Measurements from ENCODE around the gene NOL8. TPM values are rescaled to one million over a fixed set of nuclear protein-coding genes. Genes with fewer than 3 reads are reported as not detected.

Gene NOL8
- total RNA-seq, 1 donor from 2014 or later, result 28.4 TPM

DNA sequence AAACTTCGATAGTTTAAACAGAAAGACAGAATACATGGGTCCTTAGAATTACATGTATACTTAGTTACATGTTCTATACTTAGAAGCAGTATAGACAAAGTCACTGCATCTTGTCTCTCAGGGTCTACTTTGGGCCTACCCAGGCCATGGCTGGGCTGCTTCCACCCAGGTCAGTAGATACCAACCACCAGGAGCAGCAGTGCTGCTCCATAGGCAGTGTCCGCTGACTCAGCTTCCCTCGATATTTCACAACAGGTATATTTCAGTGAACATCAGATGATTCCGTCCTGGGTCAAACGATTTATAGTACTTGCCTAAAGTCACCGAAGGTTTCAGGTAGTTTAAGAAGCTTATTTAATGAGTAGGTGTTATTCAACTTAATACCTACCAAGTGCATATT is 49.6 kb downstream of the NOL8 start:
- DNase-seq (ENCODE audit: extremely low read depth, low read depth, low spot score), result no peak

DNA sequence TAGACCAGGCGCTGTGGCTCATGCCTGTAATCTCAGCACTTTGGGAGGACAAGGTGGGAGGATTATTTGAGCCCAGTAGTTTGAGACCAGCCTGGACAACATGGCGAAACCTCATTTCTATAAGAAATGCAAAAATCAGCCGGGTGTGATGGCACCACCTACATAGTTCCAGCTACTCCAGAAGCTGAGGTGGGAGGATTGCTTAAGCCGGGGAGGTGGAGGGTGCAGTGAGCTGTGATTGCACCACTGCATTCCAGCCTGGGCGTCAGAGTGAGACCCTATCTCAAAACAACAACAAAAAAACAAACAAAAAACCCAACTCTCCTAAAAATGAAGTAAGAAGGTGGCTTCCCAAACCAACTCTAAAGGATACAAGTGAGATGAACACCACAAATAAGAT is 54.6 kb downstream of the NOL8 start:
- no peak for DNase-seq (ENCODE audit: extremely low read depth, low read depth, low spot score)

DNA sequence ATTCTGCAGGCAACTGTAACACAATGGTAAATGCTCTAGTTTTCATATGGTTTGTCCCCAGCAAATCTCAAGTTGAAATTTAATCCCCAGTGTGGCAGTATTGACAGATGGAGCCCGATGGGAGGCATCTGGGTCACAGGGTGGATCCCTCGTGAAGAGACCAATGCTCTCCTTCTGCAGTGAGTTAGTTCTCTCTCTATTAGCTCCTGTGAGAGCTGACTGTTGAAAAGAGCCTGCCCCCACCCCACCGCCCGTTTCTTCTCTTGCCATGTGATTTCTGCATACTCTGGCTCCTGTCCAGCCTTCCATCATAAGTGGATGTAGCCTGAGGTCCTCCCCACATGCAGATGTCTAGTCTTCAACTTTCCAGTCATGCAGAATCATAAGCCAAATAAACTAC is 58.7 kb downstream of the NOL8 start:
- no peak for DNase-seq (ENCODE audit: extremely low read depth, low read depth, low spot score)

DNA sequence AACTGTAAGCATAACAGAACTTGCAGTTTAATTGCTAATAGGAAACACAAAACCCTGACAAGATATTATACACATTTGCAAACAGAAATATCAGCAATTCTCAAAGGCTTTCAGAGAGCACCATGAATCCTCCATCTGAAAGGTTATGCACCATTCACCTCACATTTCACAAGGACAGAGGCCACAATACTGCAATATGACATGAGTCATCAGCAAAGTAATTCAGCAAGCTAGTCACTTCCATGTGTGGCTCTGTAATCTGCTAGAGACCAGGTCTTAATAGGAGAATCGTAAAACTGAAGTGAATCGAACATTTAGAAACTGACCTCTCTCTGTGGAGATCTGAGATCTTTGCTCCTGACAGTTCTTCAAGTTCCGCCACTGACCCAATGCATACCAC is 60.0 kb downstream of the NOL8 start:
- no peak for DNase-seq (ENCODE audit: extremely low read depth, low read depth, low spot score)

DNA sequence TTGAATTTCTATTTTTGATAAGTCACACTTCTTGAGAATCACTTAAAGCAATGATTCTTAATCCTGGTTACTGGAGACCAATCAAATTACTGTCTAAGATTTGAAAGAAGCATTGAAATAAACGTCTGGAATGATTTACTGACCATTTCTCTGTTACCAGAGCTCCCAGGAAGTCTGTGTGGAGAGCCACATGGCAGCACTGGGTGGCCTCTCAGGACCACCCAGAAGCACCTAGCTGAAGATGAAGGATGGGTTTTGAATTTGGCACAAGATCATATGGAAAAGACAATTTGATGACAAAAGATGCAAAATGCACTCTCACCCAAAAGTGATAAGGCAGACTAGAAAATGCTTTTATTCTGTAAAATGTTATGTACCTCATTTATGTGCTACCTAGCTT is 62.0 kb downstream of the NOL8 start:
- DNase-seq (ENCODE audit: extremely low read depth, low read depth, low spot score), result no peak

DNA sequence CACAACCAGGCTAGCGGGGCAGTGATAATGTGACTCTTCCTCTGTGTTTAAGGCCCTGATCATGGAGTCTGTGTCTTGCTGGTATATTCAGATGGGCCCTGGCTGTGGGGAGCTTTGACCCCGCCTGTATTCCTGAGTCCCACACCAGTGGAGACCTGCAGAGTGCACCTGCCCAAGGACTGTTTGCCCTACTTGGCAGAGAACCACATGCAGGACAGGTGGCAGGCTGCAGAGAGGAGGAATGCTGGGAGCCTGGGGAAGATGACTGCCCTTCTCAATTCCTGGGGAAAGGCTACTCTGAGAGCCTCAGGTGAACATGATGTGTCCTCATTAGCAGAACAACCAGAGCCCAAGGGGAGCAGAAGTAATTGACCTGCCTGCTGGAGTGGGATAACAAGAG is 67.8 kb downstream of the NOL8 start:
- no peak for DNase-seq (ENCODE audit: extremely low read depth, low read depth, low spot score)

DNA sequence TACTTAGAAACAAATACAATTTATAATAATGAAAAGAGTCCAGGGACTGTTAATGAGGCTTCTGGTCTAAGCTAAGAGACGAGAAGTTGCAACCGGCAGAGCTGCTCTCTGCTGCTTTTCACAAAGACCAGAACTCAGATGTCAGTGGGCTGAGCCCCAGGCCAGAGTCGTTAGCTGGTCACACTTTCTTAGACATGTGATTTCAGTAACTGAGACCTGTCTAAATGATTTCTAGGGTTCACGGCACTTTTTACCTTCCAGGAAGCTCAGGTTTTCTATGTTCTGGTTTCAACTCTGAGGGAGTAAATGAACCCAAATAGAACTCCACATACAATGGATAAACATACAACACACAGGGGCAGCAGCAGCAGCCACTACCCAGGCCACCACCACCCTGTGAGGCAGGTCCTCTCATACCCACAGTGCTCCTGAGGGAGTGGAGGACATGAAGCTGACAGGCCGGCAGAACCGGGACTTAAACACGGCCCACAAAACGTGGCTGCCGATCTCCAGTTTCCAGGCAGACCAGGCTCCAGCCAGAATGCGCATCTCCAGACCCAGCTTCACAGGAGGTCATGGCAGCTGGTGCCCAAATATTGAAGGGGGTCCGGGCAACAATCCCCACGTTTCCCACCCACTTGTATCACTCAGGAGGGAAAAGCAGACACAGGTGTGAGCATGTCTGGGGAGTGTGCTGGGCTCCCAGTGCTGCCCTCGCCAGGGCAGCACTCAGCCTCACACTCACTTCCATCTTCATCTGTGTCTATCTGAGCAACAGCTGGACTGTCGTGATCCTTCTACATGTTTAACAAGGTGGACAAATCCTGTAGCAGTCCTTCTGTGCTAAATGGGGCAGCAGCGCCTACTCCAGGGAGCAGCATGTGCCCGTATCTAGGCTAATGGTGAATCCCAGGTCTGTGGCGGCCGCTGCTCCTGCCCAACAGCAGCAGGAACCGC is 70.5 kb downstream of the NOL8 start:
- no peak for DNase-seq (ENCODE audit: extremely low read depth, low read depth, low spot score)

DNA sequence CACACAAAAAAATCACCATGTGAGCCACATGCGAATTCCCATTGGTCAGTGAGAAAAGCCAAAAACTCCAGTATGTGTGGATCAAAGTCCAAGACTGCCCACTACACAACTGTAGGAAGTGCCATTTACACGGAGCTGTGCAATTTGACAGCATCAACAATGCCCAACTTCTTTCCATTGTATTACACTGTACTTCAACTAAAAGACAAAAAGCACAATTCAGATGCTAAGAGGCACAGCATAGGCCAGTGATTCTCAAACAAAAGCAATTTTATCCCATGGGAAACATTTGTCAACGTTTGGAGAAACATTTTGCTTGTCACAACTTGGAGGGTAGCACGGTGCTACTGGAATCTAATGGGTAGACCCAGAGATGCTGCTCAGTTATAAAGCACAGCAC is 71.5 kb downstream of the NOL8 start:
- no peak for DNase-seq (ENCODE audit: extremely low read depth, low read depth, low spot score)

DNA sequence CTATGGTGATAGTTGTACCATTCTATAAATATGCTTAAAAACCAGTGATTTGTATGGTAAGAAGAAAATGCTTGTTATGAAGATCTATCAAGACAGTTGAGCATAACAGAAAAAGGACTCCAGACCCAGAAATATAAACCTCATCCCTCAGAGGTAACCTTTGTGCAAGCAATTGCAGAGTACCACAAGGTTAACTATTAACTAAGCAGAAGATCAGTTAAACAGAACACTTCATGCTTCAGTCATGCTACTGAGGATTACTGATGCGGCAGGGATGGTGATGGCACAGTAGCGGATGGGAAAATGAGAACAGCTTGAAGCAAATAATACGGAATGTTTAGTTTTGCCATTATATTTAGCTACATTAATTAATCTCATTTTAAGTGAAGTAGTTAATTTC is 77.2 kb downstream of the NOL8 start:
- no peak for DNase-seq (ENCODE audit: extremely low read depth, low read depth, low spot score)

Other genes starting within 250 kb of the NOL8 start
- 90.3 and 105 TPM in 2 replicates for gene SPTLC1, start 209.9 kb downstream of the NOL8 start, total RNA-seq
- 89.1 and 98.2 TPM in 2 replicates for gene IARS1, start 31.7 kb downstream of the NOL8 start, total RNA-seq
- gene CENPP, start 603 bp upstream of the NOL8 start, total RNA-seq, result 1.8 and 2.5 TPM in 2 replicates
- gene OGN, start 79.2 kb upstream of the NOL8 start, total RNA-seq, result not detected in 2 replicates
- not detected in 2 replicates for gene OMD, start 99.1 kb upstream of the NOL8 start, total RNA-seq
- not detected in 2 replicates for gene ASPN, start 157.2 kb upstream of the NOL8 start, total RNA-seq
- not detected in 2 replicates for gene ECM2, start 210.6 kb upstream of the NOL8 start, total RNA-seq

Measured in glomerular endothelial cell (primary cell).